ENCODE measurements around the gene SIGLEC9. TPM values are rescaled to one million over a fixed set of nuclear protein-coding genes. Genes with fewer than 3 reads are reported as not detected.

Gene SIGLEC9
- polyA plus RNA-seq, 1 donor, result 1.4 TPM

GRCh38 chr19:51122112-51122981, 2.4 kb upstream of the SIGLEC9 start:
- no peak for DNase-seq

GRCh38 chr19:51123381-51123800, 1.3 kb upstream of the SIGLEC9 start:
- DNase-seq, result no peak

- DNase-seq, result no peak
These were observed 904 bp upstream of the SIGLEC9 start for GRCh38 chr19:51123802-51124201.

GRCh38 chr19:51124216-51124615, 490 bp upstream of the SIGLEC9 start:
- DNase-seq, result no peak

GRCh38 chr19:51125421-51126075, 842 bp downstream of the SIGLEC9 start:
- DNase-seq, result no peak

- DNase-seq, result no peak
These were observed 2.3 kb downstream of the SIGLEC9 start for GRCh38 chr19:51127032-51127431.

GRCh38 chr19:51127755-51128154, 3.0 kb downstream of the SIGLEC9 start:
- no peak for DNase-seq

GRCh38 chr19:51128227-51128626, 3.5 kb downstream of the SIGLEC9 start:
- no peak for DNase-seq

- DNase-seq, result no peak
These were observed 5.0 kb downstream of the SIGLEC9 start for GRCh38 chr19:51129716-51130115.

- no peak for DNase-seq
These were observed 7.3 kb downstream of the SIGLEC9 start for GRCh38 chr19:51131780-51132680.

- DNase-seq, result no peak
These were observed 10.3 kb downstream of the SIGLEC9 start for GRCh38 chr19:51135004-51135403.

- no peak for DNase-seq
These were observed 11.5 kb downstream of the SIGLEC9 start for GRCh38 chr19:51135986-51136762.

GRCh38 chr19:51136851-51137551, 12.3 kb downstream of the SIGLEC9 start:
- no peak for DNase-seq

GRCh38 chr19:51137792-51138425, 13.2 kb downstream of the SIGLEC9 start:
- no peak for DNase-seq

GRCh38 chr19:51138549-51138979, 13.9 kb downstream of the SIGLEC9 start:
- no peak for DNase-seq

- no peak for DNase-seq
These were observed 14.8 kb downstream of the SIGLEC9 start for GRCh38 chr19:51139299-51140014.

GRCh38 chr19:51140441-51140840, 15.7 kb downstream of the SIGLEC9 start:
- DNase-seq, result no peak

- DNase-seq, result no peak
These were observed 16.5 kb downstream of the SIGLEC9 start for GRCh38 chr19:51141181-51141580.

- DNase-seq, result no peak
These were observed 17.4 kb downstream of the SIGLEC9 start, which contains the start of gene SIGLEC7 for GRCh38 chr19:51142119-51142518. Gene SIGLEC7, plus strand, starts transcription at chr19:51142301. Its CDS starts 69 bp downstream, at chr19:51142370.

Measured in left kidney (tissue), 2 donors.